WTC11 (cell line): Measurements from ENCODE around the gene PPP1R36. TPM values are rescaled to one million over a fixed set of nuclear protein-coding genes. Genes with fewer than 3 reads are reported as not detected.

Experiments used
- ATAC-seq: fragments of 200-7000 bp; cut with Tn5 transposase; 2 replicates; pipeline ENCODE4 v1.10.0; 2021; ENCODE audit warnings: mild to moderate bottlenecking, moderate library complexity
- CTCF ChIA-PET: fragments of 300-600 bp; sonication (Branson Sonifier 250); formaldehyde crosslinking; loops from one replicate; lab custom pipeline; 2021; ENCODE audit warnings: antibody characterized with exemption; lab: Charles Lee
- POLR2A ChIA-PET: fragments of 350-600 bp; sonication (Branson Sonifier 250); formaldehyde crosslinking; loops from one replicate; lab custom pipeline; 2021; ENCODE audit warnings: antibody characterized with exemption; lab: Charles Lee
- DNase-seq: peaks from one replicate; pipeline ENCODE4 v3.0.0; 2021; ENCODE audit warnings: low spot score
- H3K27ac Mint-ChIP-seq: 2 replicates; pipeline ENCODE4 v1.8.0; 2021; ENCODE audit warnings: mixed read lengths
- H3K27me3 Mint-ChIP-seq: 2 replicates; pipeline ENCODE4 v1.8.0; 2021; ENCODE audit warnings: low read depth, mild to moderate bottlenecking, moderate library complexity, mixed read lengths
- H3K36me3 Mint-ChIP-seq: 2 replicates; pipeline ENCODE4 v1.8.0; 2021; ENCODE audit warnings: mixed read lengths
- H3K4me1 Mint-ChIP-seq: 2 replicates; pipeline ENCODE4 v1.8.0; 2022; ENCODE audit warnings: mixed read lengths
- H3K4me3 Mint-ChIP-seq: 2 replicates; pipeline ENCODE4 v1.8.0; 2021; ENCODE audit warnings: mild to moderate bottlenecking, moderate library complexity, mixed read lengths
- H3K9me3 Mint-ChIP-seq: 2 replicates; pipeline ENCODE4 v1.8.0; 2021; ENCODE audit warnings: mixed read lengths
- CBFB ChIP-seq: sonication (generic); formaldehyde crosslinking; IDR thresholded peaks from 2 replicates; pipeline ENCODE4 v1.8.1; 2022; ENCODE audit warnings: mild to moderate bottlenecking, low read depth, missing genetic modification reagents
- CREM ChIP-seq: sonication (generic); formaldehyde crosslinking; IDR thresholded peaks from 2 replicates; pipeline ENCODE4 v1.8.1; 2022; ENCODE audit warnings: mild to moderate bottlenecking, missing genetic modification reagents, moderate library complexity
- ELF4 ChIP-seq: sonication (generic); formaldehyde crosslinking; IDR thresholded peaks from 2 replicates; pipeline ENCODE4 v1.8.1; 2022; ENCODE audit warnings: low read depth, mild to moderate bottlenecking, moderate library complexity, missing genetic modification reagents
- ESRRA ChIP-seq: sonication (generic); formaldehyde crosslinking; IDR thresholded peaks from 2 replicates; pipeline ENCODE4 v1.8.1; 2022; ENCODE audit warnings: mild to moderate bottlenecking, missing genetic modification reagents, borderline replicate concordance
- FOXK1 ChIP-seq: sonication (generic); formaldehyde crosslinking; IDR thresholded peaks from 2 replicates; pipeline ENCODE4 v1.8.0; 2022; ENCODE audit warnings: mild to moderate bottlenecking, moderate library complexity, missing genetic modification reagents
- GABPB1 ChIP-seq: sonication (generic); formaldehyde crosslinking; IDR thresholded peaks from 2 replicates; pipeline ENCODE4 v1.8.1; 2023; ENCODE audit warnings: mild to moderate bottlenecking, missing genetic modification reagents
- HMGA2 ChIP-seq: fragments of 250-450 bp; sonication (Bioruptor Pico); IDR thresholded peaks from 2 replicates; pipeline ENCODE4 v1.4.0; 2021; ENCODE audit warnings: mild to moderate bottlenecking, moderate library complexity
- MYBL2 ChIP-seq: sonication (generic); formaldehyde crosslinking; IDR thresholded peaks from 2 replicates; pipeline ENCODE4 v1.8.1; 2023; ENCODE audit warnings: mild to moderate bottlenecking, moderate library complexity, missing genetic modification reagents
- NFATC4 ChIP-seq: fragments of 250-450 bp; sonication (Bioruptor Pico); IDR thresholded peaks from 2 replicates; pipeline ENCODE4 v1.9.0; 2021; ENCODE audit warnings: mild to moderate bottlenecking
- NFYB ChIP-seq: sonication (generic); formaldehyde crosslinking; conservative IDR thresholded peaks from 2 replicates; pipeline ENCODE4 v1.8.0; 2022; ENCODE audit warnings: low read depth, missing genetic modification reagents
- NR1H2 ChIP-seq: sonication (generic); formaldehyde crosslinking; IDR thresholded peaks from 2 replicates; pipeline ENCODE4 v1.9.0; 2021; ENCODE audit warnings: mild to moderate bottlenecking, moderate library complexity, missing genetic modification reagents
- NR3C1 ChIP-seq: sonication (generic); formaldehyde crosslinking; conservative IDR thresholded peaks from 2 replicates; pipeline ENCODE4 v1.8.1; 2023; ENCODE audit warnings: low read depth, mild to moderate bottlenecking, missing genetic modification reagents
- PRRX2 ChIP-seq: fragments of 250-450 bp; sonication (Bioruptor Pico); IDR thresholded peaks from 2 replicates; pipeline ENCODE4 v1.8.0; 2021; ENCODE audit warnings: mild to moderate bottlenecking
- SMAD3 ChIP-seq: sonication (generic); formaldehyde crosslinking; IDR thresholded peaks from 2 replicates; pipeline ENCODE4 v1.8.0; 2022; ENCODE audit warnings: missing genetic modification reagents, mild to moderate bottlenecking, borderline replicate concordance
- TCF7 ChIP-seq: sonication (generic); formaldehyde crosslinking; IDR thresholded peaks from 2 replicates; pipeline ENCODE4 v1.8.0; 2022; ENCODE audit warnings: mild to moderate bottlenecking, low read depth, missing genetic modification reagents, moderate library complexity
- ZBTB21 ChIP-seq: sonication (generic); formaldehyde crosslinking; IDR thresholded peaks from 2 replicates; pipeline ENCODE4 v1.8.1; 2023; ENCODE audit warnings: mild to moderate bottlenecking, missing genetic modification reagents, borderline replicate concordance
- ZNF671 ChIP-seq: fragments of 250-450 bp; sonication (Bioruptor Pico); IDR thresholded peaks from 2 replicates; pipeline ENCODE4 v1.8.0; 2021; ENCODE audit warnings: mild to moderate bottlenecking
- total RNA-seq: library from RNA; stranded (reverse); gene quantifications from 3 replicates; pipeline ENCODE4 v1.2.3, GENCODE V29; 2021
- TF ChIP-seq, protein P1 (sequence below): sonication (generic); formaldehyde crosslinking; IDR thresholded peaks from 2 replicates; pipeline ENCODE4 v1.8.1; 2023; ENCODE audit warnings: mild to moderate bottlenecking, moderate library complexity, missing genetic modification reagents
- TF ChIP-seq, protein P2 (sequence below): fragments of 200-600 bp; IDR thresholded peaks from 2 replicates; pipeline ENCODE4 v1.8.0; 2022; ENCODE audit warnings: antibody characterized with exemption
- TF ChIP-seq, protein P3 (sequence below): sonication (generic); formaldehyde crosslinking; IDR thresholded peaks from 2 replicates; pipeline ENCODE4 v1.8.1; 2023; ENCODE audit warnings: mild to moderate bottlenecking, missing genetic modification reagents
- TF ChIP-seq, protein P4 (sequence below): sonication (generic); formaldehyde crosslinking; IDR thresholded peaks from 2 replicates; pipeline ENCODE4 v1.8.1; 2022; ENCODE audit warnings: low read depth, missing genetic modification reagents, borderline replicate concordance
- TF ChIP-seq, protein P5 (sequence below): sonication (generic); formaldehyde crosslinking; IDR thresholded peaks from 2 replicates; pipeline ENCODE4 v1.8.1; 2023; ENCODE audit warnings: mild to moderate bottlenecking, missing genetic modification reagents, moderate library complexity
- TF ChIP-seq, protein P6 (sequence below): fragments of 250-450 bp; sonication (Bioruptor Pico); IDR thresholded peaks from 2 replicates; pipeline ENCODE4 v2.1.2; 2022; ENCODE audit warnings: mild to moderate bottlenecking, moderate library complexity
- TF ChIP-seq, protein P7 (sequence below): sonication (generic); formaldehyde crosslinking; IDR thresholded peaks from 2 replicates; pipeline ENCODE4 v1.8.1; 2022; ENCODE audit warnings: mild to moderate bottlenecking, moderate library complexity, missing genetic modification reagents
- TF ChIP-seq, protein P8 (sequence below): sonication (generic); formaldehyde crosslinking; IDR thresholded peaks from 2 replicates; pipeline ENCODE4 v1.8.1; 2022; ENCODE audit warnings: low read depth, mild to moderate bottlenecking, moderate library complexity, missing genetic modification reagents, borderline replicate concordance
- TF ChIP-seq, protein P9 (sequence below): fragments of 250-450 bp; sonication (Bioruptor Pico); IDR thresholded peaks from 2 replicates; pipeline ENCODE4 v1.9.0; 2021; ENCODE audit warnings: moderate library complexity, mild to moderate bottlenecking, inconsistent platforms, borderline replicate concordance

PPP1R36 gene
- total RNA-seq, 1 experiment from 2014 or later = 0.70 TPM

DNA sequence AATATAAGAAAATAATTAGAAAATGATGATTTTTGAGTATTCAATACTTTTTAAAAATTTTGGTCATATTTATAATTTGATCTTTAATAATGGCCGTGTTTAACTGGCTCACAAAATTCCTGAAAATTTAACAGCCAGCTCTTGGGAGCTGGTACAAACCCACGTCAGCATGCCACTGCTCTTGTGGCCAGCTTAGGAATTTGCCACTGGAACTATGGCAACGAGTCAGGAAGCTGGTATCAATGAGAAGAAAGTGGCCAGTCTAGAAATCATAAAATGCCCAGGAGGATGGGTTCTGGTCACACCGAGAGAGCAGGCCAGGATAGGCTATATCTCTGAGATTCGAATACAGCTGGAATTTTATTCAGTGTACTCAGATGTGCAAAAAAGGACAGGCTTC, 82.3 kb downstream of the PPP1R36 start:
- no peaks in the 10 kb centered on the region for H3K9me3 Mint-ChIP-seq
- POLR2A ChIA-PET = interaction anchor here (0.7 to 1.5 kb wide), 2 partner anchors 166 to 180 kb away, joined by 4 read pairs; no protein-coding TSS in a partner anchor
- no peaks in the 10 kb centered on the region for H3K27me3 Mint-ChIP-seq
- no peaks in the 10 kb centered on the region for H3K36me3 Mint-ChIP-seq
- no peak overlapping the region for H3K4me3 Mint-ChIP-seq
- H3K27ac Mint-ChIP-seq = no peak overlapping the region
- DNase-seq (no peak), ATAC-seq (no peak)
- TF ChIP-seq FOXK1 (no peak), ZBTB21 (CRISPR knock-in tag) (no peak), NFATC4 (CRISPR knock-in tag) (no peak), SMAD3 (CRISPR knock-in tag) (no peak), ZNF671 (CRISPR knock-in tag) (no peak), ELF4 (no peak), MYBL2 (no peak), TCF7 (no peak), ESRRA (CRISPR knock-in tag) (no peak), NFYB (CRISPR knock-in tag) (no peak)
- TF ChIP-seq, protein P1, sequence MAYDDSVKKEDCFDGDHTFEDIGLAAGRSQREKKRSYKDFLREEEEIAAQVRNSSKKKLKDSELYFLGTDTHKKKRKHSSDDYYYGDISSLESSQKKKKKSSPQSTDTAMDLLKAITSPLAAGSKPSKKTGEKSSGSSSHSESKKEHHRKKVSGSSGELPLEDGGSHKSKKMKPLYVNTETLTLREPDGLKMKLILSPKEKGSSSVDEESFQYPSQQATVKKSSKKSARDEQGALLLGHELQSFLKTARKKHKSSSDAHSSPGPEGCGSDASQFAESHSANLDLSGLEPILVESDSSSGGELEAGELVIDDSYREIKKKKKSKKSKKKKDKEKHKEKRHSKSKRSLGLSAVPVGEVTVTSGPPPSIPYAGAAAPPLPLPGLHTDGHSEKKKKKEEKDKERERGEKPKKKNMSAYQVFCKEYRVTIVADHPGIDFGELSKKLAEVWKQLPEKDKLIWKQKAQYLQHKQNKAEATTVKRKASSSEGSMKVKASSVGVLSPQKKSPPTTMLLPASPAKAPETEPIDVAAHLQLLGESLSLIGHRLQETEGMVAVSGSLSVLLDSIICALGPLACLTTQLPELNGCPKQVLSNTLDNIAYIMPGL (CRISPR knock-in tag) = no peak
- TF ChIP-seq, protein P2, sequence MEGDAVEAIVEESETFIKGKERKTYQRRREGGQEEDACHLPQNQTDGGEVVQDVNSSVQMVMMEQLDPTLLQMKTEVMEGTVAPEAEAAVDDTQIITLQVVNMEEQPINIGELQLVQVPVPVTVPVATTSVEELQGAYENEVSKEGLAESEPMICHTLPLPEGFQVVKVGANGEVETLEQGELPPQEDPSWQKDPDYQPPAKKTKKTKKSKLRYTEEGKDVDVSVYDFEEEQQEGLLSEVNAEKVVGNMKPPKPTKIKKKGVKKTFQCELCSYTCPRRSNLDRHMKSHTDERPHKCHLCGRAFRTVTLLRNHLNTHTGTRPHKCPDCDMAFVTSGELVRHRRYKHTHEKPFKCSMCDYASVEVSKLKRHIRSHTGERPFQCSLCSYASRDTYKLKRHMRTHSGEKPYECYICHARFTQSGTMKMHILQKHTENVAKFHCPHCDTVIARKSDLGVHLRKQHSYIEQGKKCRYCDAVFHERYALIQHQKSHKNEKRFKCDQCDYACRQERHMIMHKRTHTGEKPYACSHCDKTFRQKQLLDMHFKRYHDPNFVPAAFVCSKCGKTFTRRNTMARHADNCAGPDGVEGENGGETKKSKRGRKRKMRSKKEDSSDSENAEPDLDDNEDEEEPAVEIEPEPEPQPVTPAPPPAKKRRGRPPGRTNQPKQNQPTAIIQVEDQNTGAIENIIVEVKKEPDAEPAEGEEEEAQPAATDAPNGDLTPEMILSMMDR = no peak
- TF ChIP-seq, protein P3, sequence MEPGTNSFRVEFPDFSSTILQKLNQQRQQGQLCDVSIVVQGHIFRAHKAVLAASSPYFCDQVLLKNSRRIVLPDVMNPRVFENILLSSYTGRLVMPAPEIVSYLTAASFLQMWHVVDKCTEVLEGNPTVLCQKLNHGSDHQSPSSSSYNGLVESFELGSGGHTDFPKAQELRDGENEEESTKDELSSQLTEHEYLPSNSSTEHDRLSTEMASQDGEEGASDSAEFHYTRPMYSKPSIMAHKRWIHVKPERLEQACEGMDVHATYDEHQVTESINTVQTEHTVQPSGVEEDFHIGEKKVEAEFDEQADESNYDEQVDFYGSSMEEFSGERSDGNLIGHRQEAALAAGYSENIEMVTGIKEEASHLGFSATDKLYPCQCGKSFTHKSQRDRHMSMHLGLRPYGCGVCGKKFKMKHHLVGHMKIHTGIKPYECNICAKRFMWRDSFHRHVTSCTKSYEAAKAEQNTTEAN = no peak
- TF ChIP-seq, protein P4, sequence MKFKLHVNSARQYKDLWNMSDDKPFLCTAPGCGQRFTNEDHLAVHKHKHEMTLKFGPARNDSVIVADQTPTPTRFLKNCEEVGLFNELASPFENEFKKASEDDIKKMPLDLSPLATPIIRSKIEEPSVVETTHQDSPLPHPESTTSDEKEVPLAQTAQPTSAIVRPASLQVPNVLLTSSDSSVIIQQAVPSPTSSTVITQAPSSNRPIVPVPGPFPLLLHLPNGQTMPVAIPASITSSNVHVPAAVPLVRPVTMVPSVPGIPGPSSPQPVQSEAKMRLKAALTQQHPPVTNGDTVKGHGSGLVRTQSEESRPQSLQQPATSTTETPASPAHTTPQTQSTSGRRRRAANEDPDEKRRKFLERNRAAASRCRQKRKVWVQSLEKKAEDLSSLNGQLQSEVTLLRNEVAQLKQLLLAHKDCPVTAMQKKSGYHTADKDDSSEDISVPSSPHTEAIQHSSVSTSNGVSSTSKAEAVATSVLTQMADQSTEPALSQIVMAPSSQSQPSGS (CRISPR knock-in tag) = no peak
- CTCF ChIA-PET = no interaction called here
- H3K4me1 Mint-ChIP-seq = peaks cover 14% of the 10 kb centered on the region

DNA sequence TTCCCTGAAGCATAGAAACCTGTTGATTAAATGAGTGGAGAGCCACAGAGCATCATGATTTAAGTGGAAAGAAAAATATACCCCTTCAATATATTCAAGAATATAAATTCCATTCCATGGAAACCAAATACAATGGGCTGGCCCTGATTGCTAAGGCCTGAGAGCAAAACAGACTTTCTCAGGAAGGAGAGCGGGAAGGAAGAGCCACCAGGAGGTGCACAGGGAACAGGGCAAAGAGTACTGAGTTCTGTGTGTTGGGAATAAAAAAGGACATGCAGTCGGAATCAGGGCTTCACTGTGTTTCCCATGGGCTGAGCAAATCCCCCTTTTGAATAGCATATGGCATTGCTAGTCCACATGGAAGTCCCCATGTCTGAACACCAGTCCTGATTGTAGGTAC, 84.8 kb downstream of the PPP1R36 start:
- Mint-ChIP-seq H3K36me3 (no peaks in the 10 kb centered on the region), H3K27me3 (no peaks in the 10 kb centered on the region), H3K27ac (no peak overlapping the region), H3K4me1 (peaks cover 20% of the 10 kb centered on the region), H3K9me3 (no peaks in the 10 kb centered on the region), H3K4me3 (no peak overlapping the region)
- ATAC-seq = no peak
- CTCF ChIA-PET = no interaction called here
- POLR2A ChIA-PET = no interaction called here
- DNase-seq = no peak
- TF ChIP-seq ELF4 (no peak), PRRX2 (CRISPR knock-in tag) (no peak), HMGA2 (CRISPR knock-in tag) (no peak), CREM (CRISPR knock-in tag) (no peak), CBFB (CRISPR knock-in tag) (no peak), NR1H2 (no peak), NR3C1 (CRISPR knock-in tag) (no peak), ZNF671 (CRISPR knock-in tag) (no peak), GABPB1 (CRISPR knock-in tag) (no peak)
- TF ChIP-seq, protein P5, sequence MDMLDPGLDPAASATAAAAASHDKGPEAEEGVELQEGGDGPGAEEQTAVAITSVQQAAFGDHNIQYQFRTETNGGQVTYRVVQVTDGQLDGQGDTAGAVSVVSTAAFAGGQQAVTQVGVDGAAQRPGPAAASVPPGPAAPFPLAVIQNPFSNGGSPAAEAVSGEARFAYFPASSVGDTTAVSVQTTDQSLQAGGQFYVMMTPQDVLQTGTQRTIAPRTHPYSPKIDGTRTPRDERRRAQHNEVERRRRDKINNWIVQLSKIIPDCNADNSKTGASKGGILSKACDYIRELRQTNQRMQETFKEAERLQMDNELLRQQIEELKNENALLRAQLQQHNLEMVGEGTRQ = no peak
- TF ChIP-seq, protein P6, sequence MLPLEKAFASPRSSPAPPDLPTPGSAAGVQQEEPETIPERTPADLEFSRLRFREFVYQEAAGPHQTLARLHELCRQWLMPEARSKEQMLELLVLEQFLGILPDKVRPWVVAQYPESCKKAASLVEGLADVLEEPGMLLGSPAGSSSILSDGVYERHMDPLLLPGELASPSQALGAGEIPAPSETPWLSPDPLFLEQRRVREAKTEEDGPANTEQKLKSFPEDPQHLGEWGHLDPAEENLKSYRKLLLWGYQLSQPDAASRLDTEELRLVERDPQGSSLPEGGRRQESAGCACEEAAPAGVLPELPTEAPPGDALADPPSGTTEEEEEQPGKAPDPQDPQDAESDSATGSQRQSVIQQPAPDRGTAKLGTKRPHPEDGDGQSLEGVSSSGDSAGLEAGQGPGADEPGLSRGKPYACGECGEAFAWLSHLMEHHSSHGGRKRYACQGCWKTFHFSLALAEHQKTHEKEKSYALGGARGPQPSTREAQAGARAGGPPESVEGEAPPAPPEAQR (CRISPR knock-in tag) = no peak
- TF ChIP-seq, protein P7, sequence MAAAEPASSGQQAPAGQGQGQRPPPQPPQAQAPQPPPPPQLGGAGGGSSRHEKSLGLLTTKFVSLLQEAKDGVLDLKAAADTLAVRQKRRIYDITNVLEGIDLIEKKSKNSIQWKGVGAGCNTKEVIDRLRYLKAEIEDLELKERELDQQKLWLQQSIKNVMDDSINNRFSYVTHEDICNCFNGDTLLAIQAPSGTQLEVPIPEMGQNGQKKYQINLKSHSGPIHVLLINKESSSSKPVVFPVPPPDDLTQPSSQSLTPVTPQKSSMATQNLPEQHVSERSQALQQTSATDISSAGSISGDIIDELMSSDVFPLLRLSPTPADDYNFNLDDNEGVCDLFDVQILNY = no peak
- TF ChIP-seq, protein P8, sequence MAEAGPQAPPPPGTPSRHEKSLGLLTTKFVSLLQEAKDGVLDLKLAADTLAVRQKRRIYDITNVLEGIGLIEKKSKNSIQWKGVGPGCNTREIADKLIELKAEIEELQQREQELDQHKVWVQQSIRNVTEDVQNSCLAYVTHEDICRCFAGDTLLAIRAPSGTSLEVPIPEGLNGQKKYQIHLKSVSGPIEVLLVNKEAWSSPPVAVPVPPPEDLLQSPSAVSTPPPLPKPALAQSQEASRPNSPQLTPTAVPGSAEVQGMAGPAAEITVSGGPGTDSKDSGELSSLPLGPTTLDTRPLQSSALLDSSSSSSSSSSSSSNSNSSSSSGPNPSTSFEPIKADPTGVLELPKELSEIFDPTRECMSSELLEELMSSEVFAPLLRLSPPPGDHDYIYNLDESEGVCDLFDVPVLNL = no peak
- TF ChIP-seq, protein P9, sequence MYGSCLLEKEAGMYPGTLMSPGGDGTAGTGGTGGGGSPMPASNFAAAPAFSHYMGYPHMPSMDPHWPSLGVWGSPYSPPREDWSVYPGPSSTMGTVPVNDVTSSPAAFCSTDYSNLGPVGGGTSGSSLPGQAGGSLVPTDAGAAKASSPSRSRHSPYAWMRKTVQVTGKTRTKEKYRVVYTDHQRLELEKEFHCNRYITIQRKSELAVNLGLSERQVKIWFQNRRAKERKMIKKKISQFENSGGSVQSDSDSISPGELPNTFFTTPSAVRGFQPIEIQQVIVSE = no peak
